Measurements from ENCODE around the gene MAPRE2.

GRCh38 chr18:35116784-35117318 lies 75.6 kb downstream of the MAPRE2 start:
- TF ChIP-seq, protein P1, sequence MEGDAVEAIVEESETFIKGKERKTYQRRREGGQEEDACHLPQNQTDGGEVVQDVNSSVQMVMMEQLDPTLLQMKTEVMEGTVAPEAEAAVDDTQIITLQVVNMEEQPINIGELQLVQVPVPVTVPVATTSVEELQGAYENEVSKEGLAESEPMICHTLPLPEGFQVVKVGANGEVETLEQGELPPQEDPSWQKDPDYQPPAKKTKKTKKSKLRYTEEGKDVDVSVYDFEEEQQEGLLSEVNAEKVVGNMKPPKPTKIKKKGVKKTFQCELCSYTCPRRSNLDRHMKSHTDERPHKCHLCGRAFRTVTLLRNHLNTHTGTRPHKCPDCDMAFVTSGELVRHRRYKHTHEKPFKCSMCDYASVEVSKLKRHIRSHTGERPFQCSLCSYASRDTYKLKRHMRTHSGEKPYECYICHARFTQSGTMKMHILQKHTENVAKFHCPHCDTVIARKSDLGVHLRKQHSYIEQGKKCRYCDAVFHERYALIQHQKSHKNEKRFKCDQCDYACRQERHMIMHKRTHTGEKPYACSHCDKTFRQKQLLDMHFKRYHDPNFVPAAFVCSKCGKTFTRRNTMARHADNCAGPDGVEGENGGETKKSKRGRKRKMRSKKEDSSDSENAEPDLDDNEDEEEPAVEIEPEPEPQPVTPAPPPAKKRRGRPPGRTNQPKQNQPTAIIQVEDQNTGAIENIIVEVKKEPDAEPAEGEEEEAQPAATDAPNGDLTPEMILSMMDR (IDR thresholded peaks at IDR 0.05; ENCODE audit: poor library complexity, severe bottlenecking) = no peak
- TF ChIP-seq SMC3 (conservative IDR thresholded peaks at IDR 0.05; ENCODE audit: poor library complexity) = no peak
- no peak for TF ChIP-seq EZH2 (IDR thresholded peaks at IDR 0.05; ENCODE audit: borderline replicate concordance, insufficient read depth, low read length, poor library complexity, severe bottlenecking)
